GM13976 (cell line): Measurements from ENCODE around the gene RIOK1.
"Not testable (repeated sequence)": the region's sequence is repeated elsewhere in the genome, so short reads cannot be mapped to it uniquely, and the experiment has no call there.

ENCODE experiments used
- DNase-seq: peaks from one replicate; pipeline ENCODE4 v3.0.0; 2012; ENCODE audit warnings: low spot score
- CTCF ChIP-seq: IDR thresholded peaks from 2 replicates; pipeline ENCODE4 v1.5.1; 2012; ENCODE audit warnings: borderline replicate concordance, mild to moderate bottlenecking; ENCODE audit not compliant: insufficient read depth; ENCODE audit errors: extremely low read depth, missing control alignments, control extremely low read depth
- in situ Hi-C: fragments of 300-500 bp; cut with MboI; formaldehyde crosslinking; loops from one replicate; pipeline ENCODE4 v1.12.0; 2022; ENCODE audit warnings: low sequenced_read_pairs, mixed read lengths, inconsistent platforms; ENCODE audit not compliant: unreplicated experiment

RIOK1 gene

GRCh38 chr6:7446619-7447325 lies 57.2 kb downstream of the RIOK1 start:
- in situ Hi-C loops, result no loop called here
- no peak for TF ChIP-seq CTCF
- DNase-seq, result no peak

DNA sequence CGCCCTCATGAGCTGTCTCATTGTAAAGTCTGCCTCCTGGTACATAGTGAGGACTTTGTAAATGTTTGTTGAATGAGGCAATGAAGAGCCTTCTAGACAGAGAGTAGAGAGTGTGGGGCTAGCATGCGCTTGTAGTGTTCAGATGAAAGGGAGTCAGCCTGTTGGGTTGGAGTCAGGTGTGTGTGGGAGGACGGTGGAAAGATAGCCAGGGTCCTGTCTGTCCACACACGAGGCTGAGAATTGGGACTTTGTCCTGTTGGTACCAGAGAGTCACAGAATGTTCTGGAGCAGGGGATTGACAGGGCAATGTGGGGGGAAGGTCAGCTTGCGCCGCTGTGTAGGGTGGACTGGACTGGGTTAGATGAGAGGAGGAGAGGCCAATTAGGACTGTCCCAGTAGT lies 58.6 kb downstream of the RIOK1 start:
- TF ChIP-seq CTCF, result no peak

DNA sequence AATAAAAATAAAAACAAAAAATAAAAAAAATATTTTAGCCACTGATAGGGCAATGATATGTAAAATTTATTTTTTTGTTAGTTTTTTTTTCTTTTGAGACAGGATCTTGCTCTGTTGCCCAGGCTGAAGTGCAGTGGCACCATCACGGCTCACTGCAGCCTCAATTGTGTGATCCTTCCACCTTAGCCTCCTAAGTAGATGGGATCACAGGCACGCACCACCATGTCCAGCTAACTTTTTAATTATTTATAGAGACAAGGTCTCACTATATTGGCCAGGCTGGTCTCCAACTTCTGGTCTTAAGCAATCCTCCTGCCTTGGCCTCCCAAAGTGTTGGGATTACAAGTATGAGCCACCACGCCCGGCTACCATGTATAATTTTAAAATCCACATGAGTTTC lies 59.4 kb downstream of the RIOK1 start:
- no peak for TF ChIP-seq CTCF
- in situ Hi-C loops, result no loop called here
- no peak for DNase-seq

More for the DNA sequence above, 58.6 kb downstream of the RIOK1 start:
- in situ Hi-C loops, result no loop called here
- no peak for DNase-seq

DNA sequence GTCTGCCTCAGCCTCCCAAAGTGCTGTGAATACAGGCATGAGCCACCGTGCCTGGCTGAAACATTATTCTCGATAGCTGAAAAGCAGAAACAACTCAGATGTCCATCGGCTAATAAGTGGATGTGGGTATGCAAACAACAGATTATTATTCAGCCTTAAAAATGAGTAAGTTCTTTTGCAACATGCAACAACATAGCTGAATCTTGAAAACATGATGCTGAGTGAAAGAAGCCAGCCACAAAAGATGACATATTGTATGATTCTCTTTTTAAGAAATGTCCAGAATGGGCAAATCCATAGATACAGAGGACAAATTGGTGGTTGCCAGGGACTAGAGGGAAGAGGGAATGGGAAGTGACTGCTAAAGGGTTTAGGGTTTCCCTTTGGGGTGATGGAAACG lies 61.7 kb downstream of the RIOK1 start:
- in situ Hi-C loops, result no loop called here
- DNase-seq, result no peak
- no peak for TF ChIP-seq CTCF

- no peak for TF ChIP-seq CTCF
- in situ Hi-C loops, result no loop called here
- no peak for DNase-seq
These were observed 63.3 kb downstream of the RIOK1 start for GRCh38 chr6:7452898-7453297.

DNA sequence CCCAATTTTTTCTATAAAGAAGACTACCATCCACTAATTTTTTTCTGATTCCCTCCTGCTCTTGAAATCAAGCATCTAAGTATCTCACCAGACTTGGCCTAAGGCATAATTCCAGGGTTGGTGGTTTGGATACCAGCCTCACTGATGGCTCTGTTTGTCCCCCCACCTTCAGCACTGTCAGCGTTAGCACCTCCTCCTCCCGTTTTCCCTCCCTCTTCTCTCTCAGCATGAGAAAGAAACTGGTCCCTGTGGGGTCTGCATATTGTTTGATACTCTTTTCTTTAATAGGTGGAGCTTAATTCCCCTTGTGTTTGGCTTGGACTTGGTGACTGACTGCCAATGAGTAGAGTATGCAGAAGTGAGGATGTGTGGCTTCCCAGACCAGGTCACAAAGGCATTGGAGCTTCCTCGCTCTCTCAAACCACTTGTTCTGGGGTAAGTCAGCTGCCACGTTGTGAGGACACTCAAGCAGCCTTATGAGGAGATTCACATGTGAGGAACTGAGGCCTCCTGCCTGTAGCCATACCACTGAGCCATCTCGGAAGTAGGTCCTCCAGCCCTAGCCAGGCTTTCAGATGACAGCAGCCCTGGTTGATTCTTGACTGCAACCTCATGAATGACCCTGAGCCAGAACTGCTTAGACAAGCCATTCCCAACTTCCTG lies 65.2 kb downstream of the RIOK1 start:
- no peak for TF ChIP-seq CTCF
- in situ Hi-C loops, result no loop called here

DNA sequence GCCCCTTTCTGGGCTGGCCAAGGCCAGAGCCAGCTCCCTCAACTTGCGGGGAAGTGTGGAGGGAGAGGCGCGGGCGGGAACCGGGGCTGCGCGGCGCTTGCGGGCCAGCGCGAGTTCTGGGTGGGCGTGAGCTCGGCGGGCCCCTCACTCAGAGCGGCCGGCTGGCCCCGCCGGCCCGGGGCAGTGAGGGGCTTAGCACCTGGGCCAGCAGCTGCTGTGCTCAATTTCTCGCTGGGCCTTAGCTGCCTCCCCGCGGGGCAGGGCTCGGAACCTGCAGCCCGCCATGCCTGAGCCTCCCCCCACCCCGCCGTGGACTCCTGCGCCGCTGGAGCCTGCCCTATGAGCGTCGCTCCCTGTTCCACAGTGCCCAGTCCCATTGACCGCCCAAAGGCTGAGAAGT lies 66.7 kb downstream of the RIOK1 start:
- DNase-seq, in situ Hi-C loops: not testable (repeated sequence)

More for the DNA sequence above, 65.2 kb downstream of the RIOK1 start:
- no peak for DNase-seq
